Body of pancreas (tissue), 4 donors: ENCODE data around the gene SLC22A3.

Experiments used
- CTCF ChIP-seq, 7 experiments: fragments of 450-650 bp in 4 of 7; fragments of 200-600 bp in 3 of 7; sonication (generic) in 3 of 7; IDR thresholded peaks; one replicate each; pipeline ENCODE4 v1.5.1; 2016 to 2019; ENCODE audit warnings: antibody characterized with exemption in 7 of 7
- POLR2A ChIP-seq, 3 donors: fragments of 450-650 bp; IDR thresholded peaks; one replicate each; pipeline ENCODE4 v1.6.1; 2016; ENCODE audit warnings: antibody characterized with exemption in 3 of 3, mild to moderate bottlenecking in 2 of 3

DNA sequence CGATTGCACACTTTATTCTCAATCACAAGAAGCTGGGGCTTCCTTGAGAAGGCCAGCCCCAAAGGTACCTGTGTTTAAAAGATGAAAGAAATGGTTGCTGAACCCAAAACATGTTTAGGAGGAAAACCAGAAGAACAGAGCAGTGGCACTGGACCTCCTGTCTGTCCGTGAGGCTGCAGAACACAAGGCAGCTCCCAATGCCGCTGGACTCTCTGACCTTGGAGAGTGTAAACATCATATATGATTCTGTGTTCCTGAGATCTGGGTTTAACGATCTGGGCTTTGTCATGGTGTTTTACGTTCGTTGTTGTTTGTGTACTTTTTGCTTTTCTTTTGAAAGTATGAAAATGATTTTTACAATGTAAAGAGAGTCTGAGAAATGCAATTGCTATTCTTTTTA is 106.1 kb downstream of the SLC22A3 start:
- TF ChIP-seq CTCF (IDR thresholded peaks at IDR 0.05) (no peak), POLR2A (IDR thresholded peaks at IDR 0.05) (no peak)
